ENCODE results near the gene OIT3. TPM values are rescaled to one million over a fixed set of nuclear protein-coding genes. Genes with fewer than 3 reads are reported as not detected.

Gene OIT3
- total RNA-seq, 1 experiment from 2014 or later, result not detected

DNA sequence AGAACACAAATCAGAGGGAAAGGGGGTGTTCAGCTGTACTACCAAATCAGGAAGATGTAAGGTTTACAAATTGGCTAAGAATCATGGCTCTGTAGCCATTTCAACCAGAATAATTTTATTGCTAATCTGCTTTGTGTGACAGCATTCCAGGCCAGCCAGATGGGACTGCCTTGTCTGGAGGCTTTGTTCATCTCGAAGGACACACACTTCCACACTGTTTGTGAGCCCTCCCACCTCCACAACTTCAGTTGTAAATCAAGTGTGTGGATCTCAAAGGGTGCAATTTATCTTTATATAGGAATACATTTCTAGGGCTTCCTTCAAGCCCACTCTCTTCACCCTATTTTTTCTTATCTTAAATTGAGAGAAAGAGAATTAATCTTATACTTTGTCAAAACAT, 6.9 kb upstream of the OIT3 start:
- Mint-ChIP-seq H3K36me3 (ENCODE audit: insufficient read depth, unreplicated experiment) (peaks cover 24% of the 10 kb centered on the region), H3K27me3 (ENCODE audit: insufficient read depth, unreplicated experiment) (no peaks in the 10 kb centered on the region), H3K4me3 (ENCODE audit: unreplicated experiment) (no peak overlapping the region), H3K9me3 (ENCODE audit: unreplicated experiment) (no peaks in the 10 kb centered on the region), H3K4me1 (ENCODE audit: insufficient read depth, unreplicated experiment) (peaks cover 25% of the 10 kb centered on the region), H3K27ac (ENCODE audit: low read depth, unreplicated experiment) (no peak overlapping the region)
- intact Hi-C loops (cut with micrococcal nuclease), result loop anchor here (10.0 kb wide), 1 partner anchor 158 kb away; no protein-coding TSS in a partner anchor
- no TSS peak for BruUV-seq (replicated peaks)
- TF ChIP-seq, protein P1, sequence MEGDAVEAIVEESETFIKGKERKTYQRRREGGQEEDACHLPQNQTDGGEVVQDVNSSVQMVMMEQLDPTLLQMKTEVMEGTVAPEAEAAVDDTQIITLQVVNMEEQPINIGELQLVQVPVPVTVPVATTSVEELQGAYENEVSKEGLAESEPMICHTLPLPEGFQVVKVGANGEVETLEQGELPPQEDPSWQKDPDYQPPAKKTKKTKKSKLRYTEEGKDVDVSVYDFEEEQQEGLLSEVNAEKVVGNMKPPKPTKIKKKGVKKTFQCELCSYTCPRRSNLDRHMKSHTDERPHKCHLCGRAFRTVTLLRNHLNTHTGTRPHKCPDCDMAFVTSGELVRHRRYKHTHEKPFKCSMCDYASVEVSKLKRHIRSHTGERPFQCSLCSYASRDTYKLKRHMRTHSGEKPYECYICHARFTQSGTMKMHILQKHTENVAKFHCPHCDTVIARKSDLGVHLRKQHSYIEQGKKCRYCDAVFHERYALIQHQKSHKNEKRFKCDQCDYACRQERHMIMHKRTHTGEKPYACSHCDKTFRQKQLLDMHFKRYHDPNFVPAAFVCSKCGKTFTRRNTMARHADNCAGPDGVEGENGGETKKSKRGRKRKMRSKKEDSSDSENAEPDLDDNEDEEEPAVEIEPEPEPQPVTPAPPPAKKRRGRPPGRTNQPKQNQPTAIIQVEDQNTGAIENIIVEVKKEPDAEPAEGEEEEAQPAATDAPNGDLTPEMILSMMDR (IDR thresholded peaks at IDR 0.05; ENCODE audit: unreplicated experiment), result no peak
- CTCF ChIA-PET, result interaction anchor here (1.3 kb wide), 1 partner anchor 175 kb away, joined by 4 read pairs; no protein-coding TSS in a partner anchor
- no peak for DNase-seq (ENCODE audit: unreplicated experiment)
- POLR2A ChIA-PET, result no interaction called here

DNA sequence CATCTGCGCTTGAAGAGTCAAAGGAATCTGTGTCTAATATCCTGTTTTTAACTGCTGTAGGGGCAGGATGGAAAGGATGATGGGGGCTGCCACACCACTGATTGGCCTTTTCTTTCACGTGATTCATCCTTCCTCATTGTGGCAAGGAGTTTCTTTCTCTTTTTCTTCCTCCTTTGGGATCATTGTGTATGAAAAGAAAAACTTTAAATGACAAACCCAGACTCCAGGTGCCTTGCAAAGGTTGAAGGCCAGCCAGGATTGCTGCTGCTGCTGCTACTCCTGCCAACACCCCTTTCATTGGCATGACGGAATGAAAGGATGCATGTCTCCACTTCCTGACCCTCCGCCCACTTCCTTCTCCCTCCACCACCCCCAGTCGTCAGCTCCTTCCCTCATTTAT, 6.5 kb upstream of the OIT3 start:
- no peak overlapping the region for H3K4me3 Mint-ChIP-seq (ENCODE audit: unreplicated experiment)
- TSS peak; percentile 29 for BruUV-seq (replicated peaks)
- intact Hi-C loops (cut with micrococcal nuclease), result loop anchor here (10.0 kb wide), 1 partner anchor 158 kb away; no protein-coding TSS in a partner anchor
- DNase-seq (ENCODE audit: unreplicated experiment), result no peak
- ChIA-PET CTCF (interaction anchor here (1.3 kb wide), 1 partner anchor 174 kb away, joined by 4 read pairs; no protein-coding TSS in a partner anchor), POLR2A (no interaction called here)
- no peak overlapping the region for H3K27ac Mint-ChIP-seq (ENCODE audit: low read depth, unreplicated experiment)
- H3K36me3 Mint-ChIP-seq (ENCODE audit: insufficient read depth, unreplicated experiment), result peaks cover 24% of the 10 kb centered on the region
- H3K27me3 Mint-ChIP-seq (ENCODE audit: insufficient read depth, unreplicated experiment), result no peaks in the 10 kb centered on the region
- TF ChIP-seq, protein P1 (IDR thresholded peaks at IDR 0.05; ENCODE audit: unreplicated experiment), result no peak
- H3K4me1 Mint-ChIP-seq (ENCODE audit: insufficient read depth, unreplicated experiment), result peaks cover 25% of the 10 kb centered on the region
- no peaks in the 10 kb centered on the region for H3K9me3 Mint-ChIP-seq (ENCODE audit: unreplicated experiment)

DNA sequence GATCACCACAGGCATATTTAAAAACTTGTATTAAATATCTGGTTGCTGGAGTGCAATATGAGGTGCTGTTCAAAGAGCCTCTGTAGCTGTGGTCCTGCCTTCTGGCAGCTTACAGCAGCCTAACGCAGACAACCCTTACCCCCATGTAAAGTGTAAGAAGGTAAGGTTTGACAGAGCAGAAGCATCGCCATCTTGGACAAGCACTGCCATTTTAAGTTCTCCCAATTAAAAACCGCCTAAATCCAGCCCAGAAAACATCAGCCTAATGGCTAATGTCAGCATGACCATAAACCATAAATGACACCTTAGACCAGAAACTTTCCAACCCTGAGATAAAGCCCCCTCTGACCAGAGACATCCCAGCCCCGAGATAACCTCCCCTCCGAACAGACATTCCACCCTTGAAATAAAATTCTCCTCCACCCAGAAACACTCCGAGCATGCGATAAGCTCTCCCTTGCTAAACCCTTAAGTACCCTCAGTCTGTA, 5.3 kb upstream of the OIT3 start:
- intact Hi-C loops (cut with micrococcal nuclease), result loop anchor here (10.0 kb wide), 1 partner anchor 157 kb away; no protein-coding TSS in a partner anchor
- no peak for DNase-seq (ENCODE audit: unreplicated experiment)
- H3K4me1 Mint-ChIP-seq (ENCODE audit: insufficient read depth, unreplicated experiment), result peaks cover 25% of the 10 kb centered on the region
- H3K4me3 Mint-ChIP-seq (ENCODE audit: unreplicated experiment), result no peak overlapping the region
- POLR2A ChIA-PET, result interaction anchor here (0.7 to 1.7 kb wide), 8 partner anchors 8 to 553 kb away, joined by 3 to 8 read pairs (median 3); no protein-coding TSS in a partner anchor
- BruUV-seq (replicated peaks), result no TSS peak
- TF ChIP-seq, protein P1 (IDR thresholded peaks at IDR 0.05; ENCODE audit: unreplicated experiment), result no peak
- H3K27me3 Mint-ChIP-seq (ENCODE audit: insufficient read depth, unreplicated experiment), result no peaks in the 10 kb centered on the region
- H3K36me3 Mint-ChIP-seq (ENCODE audit: insufficient read depth, unreplicated experiment), result peaks cover 24% of the 10 kb centered on the region
- no peak overlapping the region for H3K27ac Mint-ChIP-seq (ENCODE audit: low read depth, unreplicated experiment)
- CTCF ChIA-PET, result no interaction called here
- H3K9me3 Mint-ChIP-seq (ENCODE audit: unreplicated experiment), result no peaks in the 10 kb centered on the region

DNA sequence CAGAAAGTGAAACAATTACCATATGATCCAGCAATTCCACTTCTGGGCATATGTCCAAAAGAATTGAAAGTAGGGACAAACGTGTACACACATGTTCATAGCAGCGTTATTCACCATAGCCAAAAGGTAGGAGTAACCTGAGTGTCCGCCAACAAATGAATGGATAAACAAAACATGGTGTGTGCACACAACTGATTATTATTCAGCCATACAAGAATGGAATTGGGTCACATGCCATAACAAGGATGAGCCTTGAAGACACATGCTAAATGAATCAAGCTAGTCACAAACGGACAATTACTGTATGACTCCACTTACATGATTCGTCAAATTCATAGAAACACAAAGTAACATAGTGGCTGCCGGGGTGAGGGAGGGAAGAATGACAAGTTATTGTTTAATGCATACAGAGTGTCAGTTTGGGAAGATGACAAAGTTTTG, 4.1 kb upstream of the OIT3 start:
- TF ChIP-seq, protein P1 (IDR thresholded peaks at IDR 0.05; ENCODE audit: unreplicated experiment), result no peak
- POLR2A ChIA-PET, result interaction anchor here (0.6 to 1.7 kb wide), 10 partner anchors 9 to 745 kb away, joined by 3 to 8 read pairs (median 3); no protein-coding TSS in a partner anchor
- peaks cover 18% of the 10 kb centered on the region for H3K36me3 Mint-ChIP-seq (ENCODE audit: insufficient read depth, unreplicated experiment)
- H3K9me3 Mint-ChIP-seq (ENCODE audit: unreplicated experiment), result no peaks in the 10 kb centered on the region
- H3K4me1 Mint-ChIP-seq (ENCODE audit: insufficient read depth, unreplicated experiment), result peaks cover 17% of the 10 kb centered on the region
- CTCF ChIA-PET, result interaction anchor here (0.6 to 0.7 kb wide), 3 partner anchors 105 to 1421 kb away, joined by 3 to 5 read pairs (median 3); no protein-coding TSS in a partner anchor
- H3K4me3 Mint-ChIP-seq (ENCODE audit: unreplicated experiment), result no peak overlapping the region
- peak; percentile 98 for DNase-seq (ENCODE audit: unreplicated experiment)
- intact Hi-C loops (cut with micrococcal nuclease), result loop anchor here (10.0 kb wide), 1 partner anchor 155 kb away; no protein-coding TSS in a partner anchor
- peak overlapping the region; percentile 26 for H3K27ac Mint-ChIP-seq (ENCODE audit: low read depth, unreplicated experiment)
- BruUV-seq (replicated peaks), result no TSS peak
- no peaks in the 10 kb centered on the region for H3K27me3 Mint-ChIP-seq (ENCODE audit: insufficient read depth, unreplicated experiment)

All from MCF 10A (cell line).